ENCODE measurements around the gene TBC1D2B. TPM values are rescaled to one million over a fixed set of nuclear protein-coding genes. Genes with fewer than 3 reads are reported as not detected.
"Not testable (repeated sequence)": the region's sequence is repeated elsewhere in the genome, so short reads cannot be mapped to it uniquely, and the experiment has no call there.

Gene TBC1D2B
- total and polyA plus RNA-seq, 9 donors, result 42.3 to 146 (median 115) TPM

GRCh38 chr15:77994893-77995536, 82.5 kb downstream of the TBC1D2B start:
- 26 to 35% (median 32%) methylated on average over 15 of the region's 15 CpGs for WGBS, 3 donors
- Histone ChIP-seq H3K4me1 (ENCODE audit: insufficient read depth) (peaks cover 38% of the 10 kb centered on the region), H3K27ac (peak overlapping the region in 1 of 2 donors; percentile 27)
- H3K36me3 ChIP-seq; H3K27me3 ChIP-seq; H3K4me3 ChIP-seq; H3K9me3 ChIP-seq; intact Hi-C loops (cut with DNase I): not testable (repeated sequence)
- peak in 3 of 5 donors; percentile 46 to 55 (median 50) for DNase-seq

- H3K4me3 ChIP-seq; H3K36me3 ChIP-seq; intact Hi-C loops (cut with DNase I); H3K27me3 ChIP-seq; H3K9me3 ChIP-seq: not testable (repeated sequence)
- peaks cover 45% of the 10 kb centered on the region for H3K4me1 ChIP-seq (ENCODE audit: insufficient read depth)
- DNase-seq, result peak; percentile 55 to 76 (median 69)
- WGBS, 3 donors, result 53 to 64% (median 56%) methylated on average over 17 to 18 of the region's 18 CpGs
- H3K27ac ChIP-seq, result peak overlapping the region; percentile 29 to 59
These were observed 83.4 kb downstream of the TBC1D2B start for GRCh38 chr15:77993970-77994693.

GRCh38 chr15:77993374-77993911, 84.1 kb downstream of the TBC1D2B start:
- no peak for TF ChIP-seq CTCF (IDR thresholded peaks at IDR 0.05)
- no peak for TF ChIP-seq POLR2A (IDR thresholded peaks at IDR 0.05)
- no peak for TF ChIP-seq EP300 (IDR thresholded peaks at IDR 0.05)
- intact Hi-C loops (cut with DNase I), result no loop called here
- Histone ChIP-seq H3K4me3 (no peak overlapping the region), H3K36me3 (no peaks in the 10 kb centered on the region), H3K27ac (peak overlapping the region; percentile 29 to 59), H3K9me3 (no peaks in the 10 kb centered on the region), H3K27me3 (no peaks in the 10 kb centered on the region), H3K4me1 (ENCODE audit: insufficient read depth) (peaks cover 50% of the 10 kb centered on the region)
- DNase-seq, result peak in 3 of 5 donors; percentile 43 to 51 (median 48)
- 87 to 93% (median 90%) methylated on average over 15 of the region's 15 CpGs for WGBS, 3 donors

GRCh38 chr15:77992356-77993222, 84.9 kb downstream of the TBC1D2B start:
- Histone ChIP-seq H3K4me1 (ENCODE audit: insufficient read depth) (peaks cover 51% of the 10 kb centered on the region), H3K27ac (peak overlapping the region; percentile 41 to 79), H3K4me3 (no peak overlapping the region), H3K9me3 (no peaks in the 10 kb centered on the region), H3K27me3 (no peaks in the 10 kb centered on the region), H3K36me3 (no peaks in the 10 kb centered on the region)
- intact Hi-C loops (cut with DNase I), result no loop called here
- 62 to 80% (median 72%) methylated on average over 19 to 25 of the region's 28 CpGs for WGBS, 3 donors
- DNase-seq, result peak in 3 of 5 donors; percentile 58 to 64 (median 63)
- TF ChIP-seq EP300 (IDR thresholded peaks at IDR 0.05) (no peak), CTCF (IDR thresholded peaks at IDR 0.05) (no peak), POLR2A (IDR thresholded peaks at IDR 0.05) (no peak)

- Histone ChIP-seq H3K4me1 (ENCODE audit: insufficient read depth) (peaks cover 44% of the 10 kb centered on the region), H3K27ac (peak overlapping the region in 1 of 2 donors; percentile 79)
- H3K4me3 ChIP-seq; intact Hi-C loops (cut with DNase I); H3K27me3 ChIP-seq; H3K36me3 ChIP-seq; H3K9me3 ChIP-seq: not testable (repeated sequence)
- DNase-seq, result peak; percentile 85 to 92 (median 89)
- 1 to 3% (median 1%) methylated on average over 9 of the region's 9 CpGs for WGBS, 3 donors
These were observed 85.8 kb downstream of the TBC1D2B start for GRCh38 chr15:77991658-77992201.
